Inflammatory macrophage treated with lipopolysaccharide for 1 hour (primary cell): Measurements from ENCODE around the gene NEDD9.

Experiments used
- DNase-seq, 2 donors: peaks; one replicate each; pipeline ENCODE4 v3.0.0-alpha.2; 2020 to 2022

NEDD9 gene

GRCh38 chr6:11139051-11139960 is 93.2 kb downstream of the NEDD9 start:
- DNase-seq, result peak; percentile 73 to 74

GRCh38 chr6:11136809-11137208 is 95.7 kb downstream of the NEDD9 start:
- DNase-seq, result no peak
